GM23338 (cell line): ENCODE results near the gene PRR29. TPM values are rescaled to one million over a fixed set of nuclear protein-coding genes. Genes with fewer than 3 reads are reported as not detected.

Source experiments
- ATAC-seq: fragments of 200-7000 bp; cut with Tn5 transposase; 3 replicates; pipeline ENCODE4 v1.9.1; 2020
- DNase-seq: peaks from one replicate; pipeline ENCODE4 v3.0.0-alpha.2; 2015; ENCODE audit warnings: low spot score
- H2AFZ ChIP-seq: fragments of 200-600 bp; sonication (generic); 2 replicates; pipeline ENCODE4 v1.8.0; 2016; ENCODE audit warnings: antibody characterized with exemption, mild to moderate bottlenecking, moderate library complexity
- H3F3A ChIP-seq: fragments of 200-600 bp; sonication (generic); replicated peaks from 2 replicates; pipeline ENCODE4 v1.8.0; 2017; ENCODE audit warnings: antibody characterized with exemption, mixed run types, low read depth
- H3K27ac ChIP-seq: fragments of 200-600 bp; sonication (generic); 2 replicates; pipeline ENCODE4 v1.6.1; 2016; ENCODE audit warnings: low read depth
- H3K27me3 ChIP-seq: fragments of 200-600 bp; sonication (generic); 2 replicates; pipeline ENCODE4 v1.8.0; 2016; ENCODE audit warnings: mild to moderate bottlenecking, mixed run types, moderate library complexity; ENCODE audit not compliant: insufficient read depth
- H3K36me3 ChIP-seq: fragments of 200-600 bp; sonication (generic); 2 replicates; pipeline ENCODE4 v1.8.0; 2016; ENCODE audit warnings: mild to moderate bottlenecking; ENCODE audit not compliant: insufficient read depth
- H3K4me1 ChIP-seq: fragments of 200-600 bp; sonication (generic); 2 replicates; pipeline ENCODE4 v1.8.0; 2016; ENCODE audit warnings: mild to moderate bottlenecking, moderate library complexity; ENCODE audit not compliant: insufficient read depth
- H3K4me2 ChIP-seq: fragments of 200-600 bp; sonication (generic); 2 replicates; pipeline ENCODE4 v1.7.1; 2017; ENCODE audit warnings: mixed run types
- H3K4me3 ChIP-seq: fragments of 200-600 bp; sonication (generic); 2 replicates; pipeline ENCODE4 v1.6.1; 2016; ENCODE audit warnings: mixed run types
- H3K79me2 ChIP-seq: fragments of 200-600 bp; sonication (generic); replicated peaks from 2 replicates; pipeline ENCODE4 v1.8.0; 2017; ENCODE audit warnings: mild to moderate bottlenecking; ENCODE audit not compliant: insufficient read depth
- H3K9me2 ChIP-seq: fragments of 200-600 bp; sonication (generic); 2 replicates; pipeline ENCODE4 v1.8.0; 2017; ENCODE audit not compliant: insufficient read depth
- H4K20me1 ChIP-seq: fragments of 200-600 bp; sonication (generic); replicated peaks from 2 replicates; pipeline ENCODE4 v1.8.0; 2017; ENCODE audit warnings: mild to moderate bottlenecking; ENCODE audit not compliant: insufficient read depth
- H3K27ac Mint-ChIP-seq: 2 replicates; pipeline ENCODE4 v1.8.0; 2020; ENCODE audit warnings: inconsistent platforms, mild to moderate bottlenecking, moderate library complexity, mixed read lengths
- H3K27me3 Mint-ChIP-seq: 3 replicates; pipeline ENCODE4 v1.8.0; 2022; ENCODE audit warnings: low read depth, mild to moderate bottlenecking, moderate library complexity, mixed read lengths, inconsistent platforms; ENCODE audit not compliant: insufficient read depth, poor library complexity
- H3K36me3 Mint-ChIP-seq: 3 replicates; pipeline ENCODE4 v1.8.0; 2021; ENCODE audit warnings: low read depth, mild to moderate bottlenecking, inconsistent platforms, moderate library complexity, mixed read lengths
- H3K4me1 Mint-ChIP-seq: 3 replicates; pipeline ENCODE4 v1.8.0; 2020; ENCODE audit warnings: mild to moderate bottlenecking, inconsistent platforms, mixed read lengths
- H3K4me3 Mint-ChIP-seq: 3 replicates; pipeline ENCODE4 v1.8.0; 2021; ENCODE audit warnings: moderate library complexity, mild to moderate bottlenecking, inconsistent platforms, mixed read lengths
- H3K9me3 Mint-ChIP-seq: 3 replicates; pipeline ENCODE4 v1.8.0; 2020; ENCODE audit warnings: moderate library complexity, mild to moderate bottlenecking, inconsistent platforms, mixed read lengths
- EZH2phosphoT487 ChIP-seq: fragments of 200-600 bp; sonication (generic); IDR thresholded peaks from one replicate; pipeline ENCODE4 v1.8.1; 2018; ENCODE audit warnings: antibody characterized with exemption; ENCODE audit not compliant: unreplicated experiment
- NANOG ChIP-seq: IDR thresholded peaks from 2 replicates; pipeline ENCODE4 v1.6.1; 2016; ENCODE audit warnings: antibody characterized with exemption, borderline replicate concordance
- POLR2AphosphoS5 ChIP-seq: IDR thresholded peaks from 2 replicates; pipeline ENCODE4 v1.6.1; 2016; ENCODE audit warnings: antibody characterized with exemption, low read depth
- polyA plus RNA-seq: library from polyadenylated mRNA; unstranded; fragments of >200 nt; fragmentation: Nextera tagmentation; extraction: Ambion mirVana; gene quantifications from 2 replicates; pipeline ENCODE4 v1.2.1, GENCODE V29; 2016
- total RNA-seq: library from RNA; depleted of rRNA; stranded (reverse); fragments of >200 nt; shearing (Covaris generic); gene quantifications from 2 replicates; pipeline ENCODE4 v1.2.3, GENCODE V29; 2014
- TF ChIP-seq, protein P1 (sequence below): fragments of 250-450 bp; sonication (Bioruptor Pico); IDR thresholded peaks from 2 replicates; pipeline ENCODE4 v1.5.0; 2020; ENCODE audit warnings: mild to moderate bottlenecking, moderate library complexity

Gene PRR29
- total and polyA plus RNA-seq, 2 experiments from 2014 or later = 0.24 to 1.3 TPM

DNA sequence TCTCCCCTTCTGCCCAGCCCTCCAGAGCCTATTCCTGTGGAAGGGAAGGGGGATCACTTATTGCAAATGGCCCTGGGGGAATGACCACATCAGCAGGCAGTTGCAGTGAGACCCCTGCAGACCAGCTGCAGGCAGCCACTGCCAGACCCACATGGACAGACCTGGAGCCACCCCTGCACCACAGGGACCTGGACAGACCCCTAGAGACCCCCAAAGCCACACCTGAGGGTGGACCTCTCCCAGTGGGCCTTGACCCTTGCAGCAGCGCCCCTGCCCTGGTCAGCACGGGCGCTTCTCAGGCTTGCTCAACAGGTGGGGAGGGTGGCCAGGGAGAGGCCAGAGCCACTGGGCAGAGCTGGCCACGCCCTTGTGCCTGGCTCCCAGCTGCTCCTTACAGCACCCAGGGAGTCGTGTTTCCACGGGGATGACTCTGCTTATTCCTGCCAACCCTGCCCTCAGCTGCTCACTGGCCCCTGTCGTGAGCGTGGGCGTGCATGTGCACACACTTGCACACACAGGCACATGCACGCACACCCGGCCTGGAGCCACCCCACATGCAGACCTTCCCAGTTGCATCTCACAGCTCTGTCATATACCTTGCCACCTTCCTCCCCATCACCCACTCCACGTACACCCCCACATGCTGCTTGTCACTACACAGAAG is 24.1 kb upstream of the PRR29 start (continued):
- TF ChIP-seq, protein P1, sequence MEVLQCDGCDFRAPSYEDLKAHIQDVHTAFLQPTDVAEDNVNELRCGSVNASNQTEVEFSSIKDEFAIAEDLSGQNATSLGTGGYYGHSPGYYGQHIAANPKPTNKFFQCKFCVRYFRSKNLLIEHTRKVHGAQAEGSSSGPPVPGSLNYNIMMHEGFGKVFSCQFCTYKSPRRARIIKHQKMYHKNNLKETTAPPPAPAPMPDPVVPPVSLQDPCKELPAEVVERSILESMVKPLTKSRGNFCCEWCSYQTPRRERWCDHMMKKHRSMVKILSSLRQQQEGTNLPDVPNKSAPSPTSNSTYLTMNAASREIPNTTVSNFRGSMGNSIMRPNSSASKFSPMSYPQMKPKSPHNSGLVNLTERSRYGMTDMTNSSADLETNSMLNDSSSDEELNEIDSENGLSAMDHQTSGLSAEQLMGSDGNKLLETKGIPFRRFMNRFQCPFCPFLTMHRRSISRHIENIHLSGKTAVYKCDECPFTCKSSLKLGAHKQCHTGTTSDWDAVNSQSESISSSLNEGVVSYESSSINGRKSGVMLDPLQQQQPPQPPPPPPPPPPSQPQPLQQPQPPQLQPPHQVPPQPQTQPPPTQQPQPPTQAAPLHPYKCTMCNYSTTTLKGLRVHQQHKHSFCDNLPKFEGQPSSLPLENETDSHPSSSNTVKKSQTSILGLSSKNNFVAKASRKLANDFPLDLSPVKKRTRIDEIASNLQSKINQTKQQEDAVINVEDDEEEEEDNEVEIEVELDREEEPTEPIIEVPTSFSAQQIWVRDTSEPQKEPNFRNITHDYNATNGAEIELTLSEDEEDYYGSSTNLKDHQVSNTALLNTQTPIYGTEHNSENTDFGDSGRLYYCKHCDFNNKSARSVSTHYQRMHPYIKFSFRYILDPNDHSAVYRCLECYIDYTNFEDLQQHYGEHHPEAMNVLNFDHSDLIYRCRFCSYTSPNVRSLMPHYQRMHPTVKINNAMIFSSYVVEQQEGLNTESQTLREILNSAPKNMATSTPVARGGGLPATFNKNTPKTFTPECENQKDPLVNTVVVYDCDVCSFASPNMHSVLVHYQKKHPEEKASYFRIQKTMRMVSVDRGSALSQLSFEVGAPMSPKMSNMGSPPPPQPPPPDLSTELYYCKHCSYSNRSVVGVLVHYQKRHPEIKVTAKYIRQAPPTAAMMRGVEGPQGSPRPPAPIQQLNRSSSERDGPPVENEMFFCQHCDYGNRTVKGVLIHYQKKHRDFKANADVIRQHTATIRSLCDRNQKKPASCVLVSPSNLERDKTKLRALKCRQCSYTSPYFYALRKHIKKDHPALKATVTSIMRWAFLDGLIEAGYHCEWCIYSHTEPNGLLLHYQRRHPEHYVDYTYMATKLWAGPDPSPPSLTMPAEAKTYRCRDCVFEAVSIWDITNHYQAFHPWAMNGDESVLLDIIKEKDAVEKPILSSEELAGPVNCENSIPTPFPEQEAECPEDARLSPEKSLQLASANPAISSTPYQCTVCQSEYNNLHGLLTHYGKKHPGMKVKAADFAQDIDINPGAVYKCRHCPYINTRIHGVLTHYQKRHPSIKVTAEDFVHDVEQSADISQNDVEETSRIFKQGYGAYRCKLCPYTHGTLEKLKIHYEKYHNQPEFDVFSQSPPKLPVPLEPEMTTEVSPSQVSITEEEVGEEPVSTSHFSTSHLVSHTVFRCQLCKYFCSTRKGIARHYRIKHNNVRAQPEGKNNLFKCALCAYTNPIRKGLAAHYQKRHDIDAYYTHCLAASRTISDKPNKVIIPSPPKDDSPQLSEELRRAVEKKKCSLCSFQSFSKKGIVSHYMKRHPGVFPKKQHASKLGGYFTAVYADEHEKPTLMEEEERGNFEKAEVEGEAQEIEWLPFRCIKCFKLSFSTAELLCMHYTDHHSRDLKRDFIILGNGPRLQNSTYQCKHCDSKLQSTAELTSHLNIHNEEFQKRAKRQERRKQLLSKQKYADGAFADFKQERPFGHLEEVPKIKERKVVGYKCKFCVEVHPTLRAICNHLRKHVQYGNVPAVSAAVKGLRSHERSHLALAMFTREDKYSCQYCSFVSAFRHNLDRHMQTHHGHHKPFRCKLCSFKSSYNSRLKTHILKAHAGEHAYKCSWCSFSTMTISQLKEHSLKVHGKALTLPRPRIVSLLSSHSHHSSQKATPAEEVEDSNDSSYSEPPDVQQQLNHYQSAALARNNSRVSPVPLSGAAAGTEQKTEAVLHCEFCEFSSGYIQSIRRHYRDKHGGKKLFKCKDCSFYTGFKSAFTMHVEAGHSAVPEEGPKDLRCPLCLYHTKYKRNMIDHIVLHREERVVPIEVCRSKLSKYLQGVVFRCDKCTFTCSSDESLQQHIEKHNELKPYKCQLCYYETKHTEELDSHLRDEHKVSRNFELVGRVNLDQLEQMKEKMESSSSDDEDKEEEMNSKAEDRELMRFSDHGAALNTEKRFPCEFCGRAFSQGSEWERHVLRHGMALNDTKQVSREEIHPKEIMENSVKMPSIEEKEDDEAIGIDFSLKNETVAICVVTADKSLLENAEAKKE (CRISPR knock-in tag) = no peak
- TF ChIP-seq EZH2phosphoT487 (no peak), POLR2AphosphoS5 (no peak)

DNA sequence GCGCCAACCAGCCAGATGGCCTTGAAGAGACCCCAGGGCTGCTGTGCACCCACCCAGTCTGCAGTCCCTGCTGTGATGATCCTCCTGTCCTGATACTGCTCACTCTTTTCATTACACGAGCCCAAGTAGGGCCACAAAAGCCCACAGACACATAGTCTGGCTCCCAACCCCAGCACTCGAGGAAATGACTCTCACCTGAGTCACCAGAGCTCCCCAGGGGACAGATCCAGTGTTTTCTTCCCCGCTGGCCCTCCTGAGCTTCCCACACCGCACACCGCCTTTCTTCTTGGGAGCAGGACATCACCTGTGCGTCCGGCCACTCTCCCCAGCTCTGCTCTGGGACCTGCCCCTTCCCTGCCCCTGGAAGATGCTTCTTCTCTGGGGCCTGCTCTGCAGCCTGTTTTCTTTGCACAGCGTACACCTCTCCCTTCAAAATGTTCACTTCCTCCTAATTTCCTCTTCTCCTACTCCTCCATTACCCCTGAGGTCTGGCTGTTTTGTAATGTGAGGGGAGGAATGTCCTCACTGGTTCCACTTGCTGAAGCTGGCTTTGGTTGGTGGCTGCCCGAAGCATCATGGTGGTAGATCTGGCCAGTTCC is 23.5 kb upstream of the PRR29 start:
- H3K36me3 ChIP-seq = no peaks in the 10 kb centered on the region
- no peaks in the 10 kb centered on the region for H3K9me2 ChIP-seq
- DNase-seq (no peak), ATAC-seq (no peak)
- Mint-ChIP-seq H3K9me3 (no peaks in the 10 kb centered on the region), H3K36me3 (no peaks in the 10 kb centered on the region; the same call in 2 of the 3 replicates), H3K27me3 (peaks cover 6% of the 10 kb centered on the region), H3K4me3 (no peak overlapping the region; the same call in 2 of the 3 replicates), H3K4me1 (peaks cover 7% of the 10 kb centered on the region), H3K27ac (0 out of 2 replicates have a peak overlapping the region, but pooled peaks have one; percentile 11)
- H3K4me2 ChIP-seq = no peak overlapping the region
- H2AFZ ChIP-seq = no peak overlapping the region
- no peaks in the 10 kb centered on the region for H3K79me2 ChIP-seq
- no peaks in the 10 kb centered on the region for H3K27me3 ChIP-seq
- no peaks in the 10 kb centered on the region for H4K20me1 ChIP-seq
- no peak overlapping the region for H3K4me3 ChIP-seq
- H3K4me1 ChIP-seq = no peaks in the 10 kb centered on the region
- no peak overlapping the region for H3K27ac ChIP-seq
- no peaks in the 10 kb centered on the region for H3F3A ChIP-seq
- TF ChIP-seq EZH2phosphoT487 (no peak), NANOG (no peak)
- TF ChIP-seq, protein P1 (CRISPR knock-in tag) = no peak
